ENCODE results near the gene FOXO3.

DNA sequence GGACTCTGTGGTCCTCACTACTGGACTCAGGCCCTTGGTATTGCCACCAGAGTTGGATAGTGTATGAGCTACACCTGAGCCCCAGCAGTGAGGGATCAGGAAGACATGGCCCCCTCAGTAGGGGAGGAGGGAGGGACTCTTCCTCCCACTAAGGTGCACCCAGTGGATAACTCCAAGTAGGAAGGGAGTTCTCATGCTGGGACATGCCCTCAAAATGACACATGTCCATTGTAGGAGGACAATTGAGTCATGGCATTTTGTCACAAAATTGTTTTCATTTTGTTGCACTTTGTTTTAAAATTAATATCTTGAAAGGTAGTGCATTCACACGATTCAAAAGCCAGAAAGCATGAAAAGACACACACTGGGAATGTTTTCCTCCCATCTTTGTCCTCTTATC, 127.2 kb downstream of the FOXO3 start:
- no peak for TF ChIP-seq POLR2A (IDR thresholded peaks at IDR 0.05)
- TF ChIP-seq, protein P1, sequence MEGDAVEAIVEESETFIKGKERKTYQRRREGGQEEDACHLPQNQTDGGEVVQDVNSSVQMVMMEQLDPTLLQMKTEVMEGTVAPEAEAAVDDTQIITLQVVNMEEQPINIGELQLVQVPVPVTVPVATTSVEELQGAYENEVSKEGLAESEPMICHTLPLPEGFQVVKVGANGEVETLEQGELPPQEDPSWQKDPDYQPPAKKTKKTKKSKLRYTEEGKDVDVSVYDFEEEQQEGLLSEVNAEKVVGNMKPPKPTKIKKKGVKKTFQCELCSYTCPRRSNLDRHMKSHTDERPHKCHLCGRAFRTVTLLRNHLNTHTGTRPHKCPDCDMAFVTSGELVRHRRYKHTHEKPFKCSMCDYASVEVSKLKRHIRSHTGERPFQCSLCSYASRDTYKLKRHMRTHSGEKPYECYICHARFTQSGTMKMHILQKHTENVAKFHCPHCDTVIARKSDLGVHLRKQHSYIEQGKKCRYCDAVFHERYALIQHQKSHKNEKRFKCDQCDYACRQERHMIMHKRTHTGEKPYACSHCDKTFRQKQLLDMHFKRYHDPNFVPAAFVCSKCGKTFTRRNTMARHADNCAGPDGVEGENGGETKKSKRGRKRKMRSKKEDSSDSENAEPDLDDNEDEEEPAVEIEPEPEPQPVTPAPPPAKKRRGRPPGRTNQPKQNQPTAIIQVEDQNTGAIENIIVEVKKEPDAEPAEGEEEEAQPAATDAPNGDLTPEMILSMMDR (IDR thresholded peaks at IDR 0.05): no peak

Data from uterus (tissue), 2 donors.